HepG2 (cell line): Measurements from ENCODE around the gene FXN. TPM values are rescaled to one million over a fixed set of nuclear protein-coding genes. Genes with fewer than 3 reads are reported as not detected.

ENCODE experiments used
- AGO2 ChIP-seq: fragments of 200-400 bp; formaldehyde crosslinking; optimal IDR thresholded peaks from 2 replicates; pipeline ENCODE3; 2017; ENCODE audit warnings: mild to moderate bottlenecking, low read depth, low read length, moderate library complexity
- CAMTA2 ChIP-seq: sonication (generic); formaldehyde crosslinking; IDR thresholded peaks from 2 replicates; pipeline ENCODE4 v1.4.0; 2020; ENCODE audit warnings: mild to moderate bottlenecking, missing genetic modification reagents, borderline replicate concordance
- FOXJ3 ChIP-seq: sonication (generic); formaldehyde crosslinking; IDR thresholded peaks from 2 replicates; pipeline ENCODE4 v1.4.0; 2020; ENCODE audit warnings: missing genetic modification reagents, mild to moderate bottlenecking, borderline replicate concordance
- KDM6A ChIP-seq: IDR thresholded peaks from 2 replicates; pipeline ENCODE4 v1.6.1; 2016; ENCODE audit warnings: low read depth
- PATZ1 ChIP-seq: sonication (generic); formaldehyde crosslinking; IDR thresholded peaks from 2 replicates; pipeline ENCODE4 v1.4.0; 2020; ENCODE audit warnings: missing genetic modification reagents
- SATB2 ChIP-seq: sonication (generic); formaldehyde crosslinking; IDR thresholded peaks from 2 replicates; pipeline ENCODE4 v1.5.0; 2020; ENCODE audit warnings: missing genetic modification reagents
- U2AF2 ChIP-seq: fragments of 200-400 bp; formaldehyde crosslinking; IDR thresholded peaks from 2 replicates; pipeline ENCODE4 v1.6.1; 2017; ENCODE audit warnings: low read depth, mild to moderate bottlenecking, low read length
- ZNF572 ChIP-seq: sonication (generic); formaldehyde crosslinking; IDR thresholded peaks from 2 replicates; pipeline ENCODE4 v1.5.1; 2020; ENCODE audit warnings: mild to moderate bottlenecking, missing genetic modification reagents
- ZNF746 ChIP-seq: sonication (generic); formaldehyde crosslinking; IDR thresholded peaks from 2 replicates; pipeline ENCODE4 v1.8.0; 2022; ENCODE audit warnings: mild to moderate bottlenecking, missing genetic modification reagents
- ZNF891 ChIP-seq: sonication (generic); formaldehyde crosslinking; IDR thresholded peaks from 2 replicates; pipeline ENCODE4 v1.5.0; 2020; ENCODE audit warnings: mild to moderate bottlenecking, missing genetic modification reagents
- polyA plus RNA-seq, 8 experiments: library from polyadenylated mRNA; depleted of rRNA in 3 of 8; stranded (reverse) in 7 of 8; unstranded in 1 of 8; fragments of >200 nt; fragmentation: Illumina TruSeq in 4 of 8; extraction: Trizol in 4 of 8; gene quantifications; 2 replicates each; pipeline versions ENCODE4 v1.2.1 to v1.2.3, GENCODE V29; 2011 to 2016; ENCODE audit warnings: low read depth in 4 of 8, missing spikeins in 1 of 8, mixed read lengths in 1 of 8; ENCODE audit not compliant: insufficient read depth in 1 of 8
- total RNA-seq, 5 experiments: library from RNA; depleted of rRNA; stranded (reverse); fragments of >200 nt; fragmentation: Illumina TruSeq; extraction: Trizol; gene quantifications; 2 replicates each; pipeline ENCODE4 v1.2.3, GENCODE V29; 2016; ENCODE audit warnings: low read depth in 1 of 5
- TF ChIP-seq, protein P1 (sequence below): sonication (generic); formaldehyde crosslinking; IDR thresholded peaks from 2 replicates; pipeline ENCODE4 v1.5.1; 2020; ENCODE audit warnings: mild to moderate bottlenecking, missing genetic modification reagents, moderate library complexity
- TF ChIP-seq, protein P2 (sequence below): IDR thresholded peaks from 2 replicates; pipeline ENCODE4 v1.6.1; 2016; ENCODE audit warnings: mild to moderate bottlenecking

Gene FXN
- total and polyA plus RNA-seq, 2 of the 13 experiments (the other 11 are each of a cell fraction or from before 2014, with no cell fraction given) = 24.1 to 26.0 TPM

- TF ChIP-seq, protein P1, sequence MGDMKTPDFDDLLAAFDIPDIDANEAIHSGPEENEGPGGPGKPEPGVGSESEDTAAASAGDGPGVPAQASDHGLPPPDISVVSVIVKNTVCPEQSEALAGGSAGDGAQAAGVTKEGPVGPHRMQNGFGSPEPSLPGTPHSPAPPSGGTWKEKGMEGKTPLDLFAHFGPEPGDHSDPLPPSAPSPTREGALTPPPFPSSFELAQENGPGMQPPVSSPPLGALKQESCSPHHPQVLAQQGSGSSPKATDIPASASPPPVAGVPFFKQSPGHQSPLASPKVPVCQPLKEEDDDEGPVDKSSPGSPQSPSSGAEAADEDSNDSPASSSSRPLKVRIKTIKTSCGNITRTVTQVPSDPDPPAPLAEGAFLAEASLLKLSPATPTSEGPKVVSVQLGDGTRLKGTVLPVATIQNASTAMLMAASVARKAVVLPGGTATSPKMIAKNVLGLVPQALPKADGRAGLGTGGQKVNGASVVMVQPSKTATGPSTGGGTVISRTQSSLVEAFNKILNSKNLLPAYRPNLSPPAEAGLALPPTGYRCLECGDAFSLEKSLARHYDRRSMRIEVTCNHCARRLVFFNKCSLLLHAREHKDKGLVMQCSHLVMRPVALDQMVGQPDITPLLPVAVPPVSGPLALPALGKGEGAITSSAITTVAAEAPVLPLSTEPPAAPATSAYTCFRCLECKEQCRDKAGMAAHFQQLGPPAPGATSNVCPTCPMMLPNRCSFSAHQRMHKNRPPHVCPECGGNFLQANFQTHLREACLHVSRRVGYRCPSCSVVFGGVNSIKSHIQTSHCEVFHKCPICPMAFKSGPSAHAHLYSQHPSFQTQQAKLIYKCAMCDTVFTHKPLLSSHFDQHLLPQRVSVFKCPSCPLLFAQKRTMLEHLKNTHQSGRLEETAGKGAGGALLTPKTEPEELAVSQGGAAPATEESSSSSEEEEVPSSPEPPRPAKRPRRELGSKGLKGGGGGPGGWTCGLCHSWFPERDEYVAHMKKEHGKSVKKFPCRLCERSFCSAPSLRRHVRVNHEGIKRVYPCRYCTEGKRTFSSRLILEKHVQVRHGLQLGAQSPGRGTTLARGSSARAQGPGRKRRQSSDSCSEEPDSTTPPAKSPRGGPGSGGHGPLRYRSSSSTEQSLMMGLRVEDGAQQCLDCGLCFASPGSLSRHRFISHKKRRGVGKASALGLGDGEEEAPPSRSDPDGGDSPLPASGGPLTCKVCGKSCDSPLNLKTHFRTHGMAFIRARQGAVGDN (CRISPR knock-in tag) = peak; percentile 90
- peak; percentile 89; the same call in 1 of the 2 replicates for TF ChIP-seq ZNF746
- TF ChIP-seq, protein P2, sequence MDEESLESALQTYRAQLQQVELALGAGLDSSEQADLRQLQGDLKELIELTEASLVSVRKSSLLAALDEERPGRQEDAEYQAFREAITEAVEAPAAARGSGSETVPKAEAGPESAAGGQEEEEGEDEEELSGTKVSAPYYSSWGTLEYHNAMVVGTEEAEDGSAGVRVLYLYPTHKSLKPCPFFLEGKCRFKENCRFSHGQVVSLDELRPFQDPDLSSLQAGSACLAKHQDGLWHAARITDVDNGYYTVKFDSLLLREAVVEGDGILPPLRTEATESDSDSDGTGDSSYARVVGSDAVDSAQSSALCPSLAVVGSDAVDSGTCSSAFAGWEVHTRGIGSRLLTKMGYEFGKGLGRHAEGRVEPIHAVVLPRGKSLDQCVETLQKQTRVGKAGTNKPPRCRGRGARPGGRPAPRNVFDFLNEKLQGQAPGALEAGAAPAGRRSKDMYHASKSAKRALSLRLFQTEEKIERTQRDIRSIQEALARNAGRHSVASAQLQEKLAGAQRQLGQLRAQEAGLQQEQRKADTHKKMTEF (CRISPR knock-in tag) = peak; percentile 67
- no peak for TF ChIP-seq AGO2
- TF ChIP-seq ZNF572 = no peak
- peak; percentile 60 for TF ChIP-seq KDM6A (CRISPR knock-in tag)
- peak; percentile 98 for TF ChIP-seq PATZ1 (CRISPR knock-in tag)
- TF ChIP-seq FOXJ3 (CRISPR knock-in tag) = 0 out of 2 replicates have a peak, but pooled peaks have one; percentile 26
- peak; percentile 77; the same call in 1 of the 2 replicates for TF ChIP-seq ZNF891 (CRISPR knock-in tag)
- TF ChIP-seq SATB2 (CRISPR knock-in tag) = no peak
- no peak for TF ChIP-seq CAMTA2
- TF ChIP-seq U2AF2 = no peak
These were observed 85.0 kb downstream of the FXN start (continued) for GRCh38 chr9:69120380-69121154.
